GM18499 (cell line): ENCODE data around the gene MACROH2A2.
"Not testable (repeated sequence)": the region's sequence is repeated elsewhere in the genome, so short reads cannot be mapped to it uniquely, and the experiment has no call there.

Experiments used
- ATAC-seq: cut with Tn5 transposase; IDR thresholded peaks from one replicate; pipeline ENCODE4 v1.9.1; 2021; ENCODE audit warnings: moderate number of reproducible peaks; ENCODE audit not compliant: insufficient read depth, unreplicated experiment

Gene MACROH2A2

GRCh38 chr10:70066190-70066589 lies 13.5 kb downstream of the MACROH2A2 start:
- no peak for ATAC-seq

GRCh38 chr10:70067586-70067985 lies 14.9 kb downstream of the MACROH2A2 start:
- no peak for ATAC-seq

DNA sequence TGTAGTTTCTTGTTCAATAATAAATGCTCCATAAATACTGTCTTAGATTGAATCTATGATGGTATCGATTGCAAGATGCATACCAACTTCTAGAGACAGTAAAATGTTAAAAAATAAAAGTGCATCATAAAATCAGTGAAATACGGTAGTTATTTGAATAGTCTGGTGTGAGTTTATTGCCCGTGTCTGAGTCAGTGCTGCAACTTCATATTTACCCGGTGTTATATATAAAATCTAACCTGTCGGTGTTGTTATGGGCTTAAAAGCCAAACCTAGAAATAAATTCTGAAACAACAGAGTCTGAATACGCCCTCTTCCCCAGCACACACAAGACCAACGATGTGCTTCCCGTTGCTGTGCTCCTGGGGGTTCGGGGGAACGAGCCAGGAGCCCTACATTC lies 16.3 kb downstream of the MACROH2A2 start:
- no peak for ATAC-seq

- no peak for ATAC-seq
Measured at GRCh38 chr10:70069346-70069745, 16.7 kb downstream of the MACROH2A2 start.

DNA sequence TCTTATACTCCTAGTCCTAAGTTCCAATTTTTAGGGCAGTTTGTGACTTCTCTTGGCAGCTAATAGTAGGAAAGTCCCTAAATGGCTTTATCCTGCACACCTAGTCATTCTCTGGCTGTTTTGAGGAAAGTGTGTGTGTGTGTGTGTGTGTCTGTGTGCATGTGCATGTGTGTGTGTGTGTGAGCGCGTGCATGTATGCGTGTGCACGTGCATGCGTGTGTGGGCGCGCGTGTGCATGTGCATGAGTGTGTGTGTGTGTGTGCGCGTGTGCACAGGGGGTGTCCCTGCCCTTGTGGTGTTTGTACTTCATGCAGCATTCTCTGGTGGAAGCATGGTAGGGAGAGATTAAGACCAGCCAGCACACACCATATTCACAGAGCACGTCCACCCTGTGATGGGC lies 18.2 kb downstream of the MACROH2A2 start:
- no peak for ATAC-seq

GRCh38 chr10:70074165-70074564 lies 21.5 kb downstream of the MACROH2A2 start:
- ATAC-seq, result no peak

DNA sequence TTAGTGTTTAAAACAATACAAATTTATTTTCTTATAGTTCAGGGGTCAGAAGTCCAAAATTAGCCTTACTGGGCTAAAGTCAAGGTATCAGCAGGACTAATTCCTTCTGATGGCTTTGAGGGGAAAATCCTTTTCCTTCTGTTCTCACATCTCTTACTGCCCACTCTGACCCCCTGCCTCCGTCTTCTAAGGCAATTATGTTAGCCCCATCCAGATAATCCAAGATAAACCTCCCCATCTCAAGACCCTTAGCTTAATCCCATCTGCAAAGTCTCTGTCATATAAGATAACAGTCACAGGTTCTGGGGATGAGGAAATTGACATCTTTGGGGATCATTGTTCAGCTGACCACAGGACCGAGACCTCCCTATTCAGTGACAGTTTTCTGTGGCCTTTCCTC lies 22.3 kb downstream of the MACROH2A2 start:
- ATAC-seq, result no peak

GRCh38 chr10:70078329-70078728 lies 25.7 kb downstream of the MACROH2A2 start:
- ATAC-seq, result no peak

GRCh38 chr10:70078937-70079336 lies 26.3 kb downstream of the MACROH2A2 start:
- ATAC-seq, result no peak

DNA sequence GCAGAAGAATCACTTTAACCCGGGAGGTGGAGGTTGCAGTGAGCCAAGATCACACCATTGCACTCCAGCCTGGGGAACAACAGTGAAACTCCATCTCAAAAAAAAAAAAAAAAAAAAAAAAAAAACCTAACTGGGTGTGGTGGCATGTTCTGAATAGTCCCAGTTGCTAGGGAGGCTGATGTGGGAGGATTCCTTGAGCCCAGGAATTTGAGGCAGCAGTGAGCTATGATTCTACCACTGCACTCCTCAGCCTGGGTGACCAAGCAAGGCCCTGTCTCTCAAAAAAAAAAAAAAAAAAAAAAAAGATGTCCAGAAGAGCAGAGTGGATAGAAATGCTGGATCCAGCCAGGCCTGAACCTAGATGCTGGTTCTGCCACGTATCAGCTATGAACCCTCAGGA lies 28.1 kb downstream of the MACROH2A2 start:
- not testable (repeated sequence) for ATAC-seq

DNA sequence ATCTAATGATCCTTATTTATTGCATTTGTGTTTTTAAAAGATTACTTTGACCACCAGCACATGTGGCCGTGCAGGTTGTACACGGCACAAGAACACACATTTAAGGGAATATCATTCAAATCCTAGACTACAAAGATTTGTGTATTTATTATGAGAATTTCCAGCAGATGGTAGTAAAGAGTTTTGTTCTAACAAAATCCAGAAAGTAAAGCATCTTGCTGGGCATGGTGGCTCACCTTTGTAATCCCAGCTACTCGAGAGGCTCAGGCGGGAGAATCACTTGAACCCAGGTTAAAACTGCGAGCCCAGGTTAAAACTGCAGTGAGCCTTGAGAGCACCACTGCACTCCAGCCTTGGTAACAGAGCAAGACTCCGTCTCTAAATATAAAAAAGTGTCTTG lies 31.5 kb downstream of the MACROH2A2 start:
- ATAC-seq, result no peak

- no peak for ATAC-seq
Measured at GRCh38 chr10:70085975-70086613, 33.4 kb downstream of the MACROH2A2 start.

DNA sequence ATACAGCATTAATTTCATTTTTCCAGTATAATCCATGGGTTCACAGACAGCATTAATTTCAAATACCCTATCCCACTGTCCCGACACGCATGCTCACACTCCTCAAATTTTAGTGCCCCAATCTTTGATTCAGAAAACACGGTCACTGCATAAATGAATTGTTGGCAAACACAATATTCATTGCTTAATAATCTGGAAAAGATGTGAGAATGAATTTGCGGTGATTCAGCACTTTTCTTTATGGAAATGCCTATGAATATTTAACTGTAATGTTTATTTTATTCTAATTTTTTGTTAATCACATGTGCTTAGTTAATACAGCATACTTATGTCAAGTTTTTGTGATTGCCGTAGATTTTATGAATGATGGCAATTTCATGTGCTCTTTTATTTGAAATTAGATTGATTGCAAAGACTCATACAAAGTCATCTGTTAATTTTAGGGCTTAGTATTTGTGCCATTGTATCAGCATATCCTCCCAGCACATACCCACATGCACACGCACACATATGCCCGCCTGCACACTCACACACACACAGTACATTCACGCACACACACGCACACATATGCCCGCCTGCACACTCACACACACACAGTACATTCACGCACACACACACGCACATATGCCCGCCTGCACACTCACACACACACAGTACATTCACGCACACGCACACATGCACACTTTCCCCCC lies 35.1 kb downstream of the MACROH2A2 start:
- ATAC-seq, result no peak

- ATAC-seq, result no peak
Measured at GRCh38 chr10:70088308-70088698, 35.7 kb downstream of the MACROH2A2 start.

- ATAC-seq, result no peak
Measured at GRCh38 chr10:70090013-70090412, 37.4 kb downstream of the MACROH2A2 start.

- ATAC-seq, result no peak
Measured at GRCh38 chr10:70090951-70091350, 38.3 kb downstream of the MACROH2A2 start.

DNA sequence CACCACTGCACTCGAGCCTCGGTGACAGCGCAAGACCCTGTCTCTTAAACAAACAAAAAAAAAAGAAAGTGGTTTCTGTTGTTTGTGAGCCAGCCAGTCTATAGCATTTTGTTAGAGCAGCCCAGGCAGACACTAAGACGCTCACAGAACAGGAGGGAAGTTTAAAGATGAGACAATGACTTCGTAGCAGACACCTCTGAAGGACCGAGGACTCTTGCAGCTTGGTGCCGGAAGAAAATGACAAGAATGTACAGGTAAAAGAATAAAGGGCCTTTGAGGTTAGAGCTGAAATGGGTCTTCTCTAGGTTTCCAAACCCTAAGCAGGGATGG lies 39.7 kb downstream of the MACROH2A2 start:
- no peak for ATAC-seq

DNA sequence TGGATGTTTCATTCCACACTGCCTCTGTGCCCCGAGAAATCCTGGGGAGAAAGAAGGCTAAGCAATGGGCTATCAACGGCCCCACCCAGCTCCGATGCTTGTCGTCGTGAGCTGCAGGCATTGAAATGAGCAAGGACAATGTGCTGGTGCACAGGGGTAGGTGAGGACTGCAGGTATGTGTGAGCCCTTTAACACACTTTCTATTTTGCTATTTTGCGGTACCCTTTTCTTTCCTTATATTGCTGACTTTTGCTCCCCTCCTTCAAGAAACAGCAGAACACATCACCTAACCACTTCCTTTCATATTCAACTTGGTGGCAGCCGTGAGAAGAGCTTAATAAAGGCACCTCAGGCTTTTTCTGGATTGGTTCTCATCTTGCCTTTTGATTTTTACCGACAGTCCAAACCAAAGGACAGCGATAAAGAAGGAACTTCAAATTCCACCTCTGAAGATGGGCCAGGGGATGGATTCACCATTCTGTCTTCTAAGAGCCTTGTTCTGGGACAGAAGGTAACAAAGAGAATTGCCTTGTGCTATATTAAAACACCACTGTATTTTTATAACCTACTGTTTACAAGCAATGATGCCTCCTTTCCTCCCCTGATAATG lies 40.8 kb downstream of the MACROH2A2 start:
- no peak for ATAC-seq

GRCh38 chr10:70094250-70094649 lies 41.6 kb downstream of the MACROH2A2 start:
- no peak for ATAC-seq

DNA sequence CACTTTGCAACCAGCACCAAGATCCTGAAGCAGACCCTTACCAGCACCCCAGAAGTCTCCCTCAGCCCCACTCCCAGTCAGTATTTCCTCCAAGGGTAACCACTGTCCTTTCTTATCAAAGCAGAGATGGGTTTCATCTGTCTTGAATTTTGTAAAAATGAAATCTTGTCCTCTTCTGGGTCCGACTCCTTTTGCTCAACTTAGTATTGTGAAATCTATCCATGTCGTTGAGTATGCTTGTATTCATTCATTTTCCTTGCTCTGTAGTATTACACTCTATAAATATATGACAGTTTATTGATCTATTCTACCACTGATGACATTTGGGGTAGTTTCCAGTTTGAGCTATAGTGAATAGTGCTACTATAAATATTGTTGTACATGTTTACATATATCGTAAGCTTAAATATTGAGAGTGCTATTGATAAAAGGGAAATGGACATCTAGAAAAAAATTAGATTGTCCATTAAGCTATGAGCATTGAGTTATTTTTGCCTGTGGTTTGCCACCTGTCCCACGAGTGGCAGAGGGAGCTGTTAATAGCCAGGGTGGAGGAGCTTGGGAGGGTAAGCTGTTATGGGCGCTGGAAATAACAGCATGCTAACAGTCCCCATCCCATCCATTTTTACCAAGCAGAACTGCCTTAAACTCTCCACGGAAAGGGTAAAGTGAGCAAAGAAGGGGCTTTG lies 43.5 kb downstream of the MACROH2A2 start:
- no peak for ATAC-seq

GRCh38 chr10:70096705-70097420 lies 44.2 kb downstream of the MACROH2A2 start:
- no peak for ATAC-seq
